HCT116 (cell line): ENCODE measurements around the gene ACD. TPM values are rescaled to one million over a fixed set of nuclear protein-coding genes. Genes with fewer than 3 reads are reported as not detected.

Source experiments
- ATAC-seq: fragments of 200-7000 bp; cut with Tn5 transposase; 2 replicates; pipeline ENCODE4 v1.9.1; 2020; ENCODE audit warnings: mild to moderate bottlenecking, moderate library complexity
- BruUV-seq: library from RNA; stranded (reverse); fragments of 400-500 nt; replicated peaks from 2 replicates; lab custom pipeline; 2021; lab: Mats Ljungman, UMichigan
- CTCF ChIA-PET: fragments of 300-600 bp; sonication (Branson Sonifier 250); formaldehyde crosslinking; loops from one replicate; lab custom pipeline; 2021; ENCODE audit warnings: antibody characterized with exemption; lab: Charles Lee
- POLR2A ChIA-PET: fragments of 300-600, 350-600 bp; sonication (Branson Sonifier 250); formaldehyde crosslinking; loops from one replicate; lab custom pipeline; 2021; ENCODE audit warnings: antibody characterized with exemption; lab: Charles Lee
- RAD21 ChIA-PET, 2 experiments: fragments of 300-600 bp; sonication (Branson Sonifier 250); formaldehyde crosslinking; loops; one replicate each; lab custom pipeline; 2023; ENCODE audit warnings: low total read pairs in 2 of 2; ENCODE audit not compliant: uncharacterized antibody in 2 of 2, unreplicated experiment in 2 of 2, low non-redundant PET in 1 of 2; lab: Charles Lee
- DNase-seq: peaks from one replicate; pipeline ENCODE4 v3.0.0-alpha.2; 2010; ENCODE audit warnings: low read depth, low spot score
- H2AFZ ChIP-seq: fragments of 200-600 bp; shearing (Covaris generic), sonication (generic); 2 replicates; pipeline ENCODE4 v1.6.1; 2017; ENCODE audit warnings: low read depth, mixed run types, mixed read lengths, antibody characterized with exemption, low read length; ENCODE audit not compliant: poor library complexity, severe bottlenecking
- H3K27ac ChIP-seq: 2 replicates; pipeline ENCODE4 v1.5.1; 2012; ENCODE audit warnings: low read depth, low read length
- H3K27me3 ChIP-seq: fragments of 200-600 bp; sonication (generic); 2 replicates; pipeline ENCODE4 v1.6.1; 2016; ENCODE audit warnings: mixed run types, low read length, mixed read lengths; ENCODE audit not compliant: insufficient read depth
- H3K36me3 ChIP-seq, 2 experiments: fragments of 200-500 bp in 1 of 2; fragments of 200-600 bp in 1 of 2; sonication (Bioruptor generic) in 1 of 2; sonication (generic) in 1 of 2; 2 replicates each; pipeline versions ENCODE4 v1.5.1 to v1.6.1; 2014 to 2016; ENCODE audit warnings: low read length in 2 of 2, inconsistent platforms in 1 of 2, mixed read lengths in 1 of 2, mixed run types in 1 of 2; ENCODE audit not compliant: insufficient read depth in 2 of 2, control insufficient read depth in 1 of 2
- H3K4me1 ChIP-seq, 2 experiments: fragments of 200-600 bp in 1 of 2; sonication (generic) in 1 of 2; 2 replicates each; pipeline versions ENCODE4 v1.5.1 to v1.6.1; 2012 to 2017; ENCODE audit warnings: low read length in 2 of 2, inconsistent platforms in 1 of 2, mild to moderate bottlenecking in 1 of 2, mixed read lengths in 1 of 2, mixed run types in 1 of 2, moderate library complexity in 1 of 2; ENCODE audit not compliant: insufficient read depth in 2 of 2, control insufficient read depth in 1 of 2
- H3K4me2 ChIP-seq: fragments of 200-600 bp; sonication (generic); 2 replicates; pipeline ENCODE4 v1.6.1; 2017; ENCODE audit warnings: mixed run types, low read length, mixed read lengths
- H3K4me3 ChIP-seq, 2 experiments: fragments of 200-600 bp in 1 of 2; sonication (generic) in 1 of 2; replicated peaks in 1 of 2; 2 replicates each; pipeline ENCODE4 v1.5.1; 2011 to 2016; ENCODE audit warnings: low read length in 2 of 2, control low read depth in 1 of 2, low read depth in 1 of 2, mild to moderate bottlenecking in 1 of 2, mixed read lengths in 1 of 2, mixed run types in 1 of 2
- H3K79me2 ChIP-seq: fragments of 200-600 bp; sonication (generic); 2 replicates; pipeline ENCODE4 v1.6.1; 2017; ENCODE audit warnings: mild to moderate bottlenecking, mixed run types, low read length, moderate library complexity, mixed read lengths; ENCODE audit not compliant: insufficient read depth
- H3K9ac ChIP-seq: fragments of 200-600 bp; sonication (generic); 2 replicates; pipeline ENCODE4 v1.6.1; 2016; ENCODE audit warnings: low read length, mixed read lengths
- H3K9me2 ChIP-seq: fragments of 200-600 bp; sonication (generic), shearing (Covaris generic); 2 replicates; pipeline ENCODE4 v1.6.1; 2017; ENCODE audit warnings: mixed run types, mild to moderate bottlenecking, moderate library complexity; ENCODE audit not compliant: insufficient read depth
- H3K9me3 ChIP-seq, 2 experiments: fragments of 200-500 bp in 1 of 2; fragments of 200-600 bp in 1 of 2; sonication (Bioruptor generic) in 1 of 2; sonication (generic) in 1 of 2; 2 replicates each; pipeline ENCODE4 v1.6.1; 2014 to 2017; ENCODE audit warnings: low read length in 2 of 2, mixed read lengths in 2 of 2, inconsistent platforms in 1 of 2, low read depth in 1 of 2, mild to moderate bottlenecking in 1 of 2, mixed run types in 1 of 2, moderate library complexity in 1 of 2; ENCODE audit not compliant: control insufficient read depth in 1 of 2, insufficient read depth in 1 of 2
- H4K20me1 ChIP-seq: fragments of 200-600 bp; sonication (generic), shearing (Covaris generic); 2 replicates; pipeline ENCODE4 v1.6.1; 2017; ENCODE audit warnings: mixed run types, mild to moderate bottlenecking, moderate library complexity; ENCODE audit not compliant: insufficient read depth
- CBX3 ChIP-seq: IDR thresholded peaks from 2 replicates; pipeline ENCODE4 v1.6.1; 2012; ENCODE audit warnings: low read depth
- CEBPB ChIP-seq: IDR thresholded peaks from 2 replicates; pipeline ENCODE4 v1.6.1; 2012; ENCODE audit warnings: low read depth
- EGR1 ChIP-seq: IDR thresholded peaks from 2 replicates; pipeline ENCODE4 v1.6.1; 2012; ENCODE audit warnings: low read depth
- ELF1 ChIP-seq: IDR thresholded peaks from 2 replicates; pipeline ENCODE4 v1.6.1; 2012; ENCODE audit warnings: low read depth, borderline replicate concordance
- EZH2phosphoT487 ChIP-seq: fragments of 200-600 bp; IDR thresholded peaks from 2 replicates; pipeline ENCODE4 v1.6.1; 2018; ENCODE audit warnings: antibody characterized with exemption, borderline replicate concordance
- FOSL1 ChIP-seq: IDR thresholded peaks from 2 replicates; pipeline ENCODE4 v1.6.1; 2012; ENCODE audit warnings: low read depth
- JUND ChIP-seq: IDR thresholded peaks from 2 replicates; pipeline ENCODE4 v1.6.1; 2012
- POLR2A ChIP-seq: IDR thresholded peaks from 2 replicates; pipeline ENCODE4 v1.7.0; 2011; ENCODE audit warnings: borderline replicate concordance; ENCODE audit not compliant: insufficient read depth, insufficient read length; ENCODE audit errors: extremely low read depth
- POLR2AphosphoS5 ChIP-seq: IDR thresholded peaks from 2 replicates; pipeline ENCODE4 v1.6.1; 2011; ENCODE audit warnings: mild to moderate bottlenecking, low read depth, low read length, moderate library complexity
- RAD21 ChIP-seq: IDR thresholded peaks from 2 replicates; pipeline ENCODE4 v1.6.1; 2012; ENCODE audit warnings: low read depth, mild to moderate bottlenecking
- SIN3A ChIP-seq: IDR thresholded peaks from 2 replicates; pipeline ENCODE4 v1.6.1; 2012; ENCODE audit warnings: low read depth
- SP1 ChIP-seq: IDR thresholded peaks from 2 replicates; pipeline ENCODE4 v1.6.1; 2012; ENCODE audit warnings: low read depth
- SRF ChIP-seq: IDR thresholded peaks from 2 replicates; pipeline ENCODE4 v1.6.1; 2012; ENCODE audit warnings: low read depth
- TCF7L2 ChIP-seq: IDR thresholded peaks from 2 replicates; pipeline ENCODE4 v1.7.0; 2011; ENCODE audit warnings: borderline replicate concordance, inconsistent platforms; ENCODE audit not compliant: insufficient read depth, insufficient read length; ENCODE audit errors: extremely low read depth
- YY1 ChIP-seq: IDR thresholded peaks from 2 replicates; pipeline ENCODE4 v1.6.1; 2011; ENCODE audit warnings: low read length, low read depth, moderate library complexity, mild to moderate bottlenecking; ENCODE audit not compliant: insufficient replicate concordance; ENCODE audit errors: extremely low read depth
- intact Hi-C: fragments of 100-400 bp; cut with micrococcal nuclease; formaldehyde crosslinking; loops from 2 replicates; pipeline ENCODE4 v1.10.0; 2022
- total RNA-seq: library from RNA; stranded (reverse); gene quantifications from one replicate; pipeline ENCODE4 v1.2.1, GENCODE V29; 2021; ENCODE audit not compliant: unreplicated experiment
- TF ChIP-seq, protein P1 (sequence below): IDR thresholded peaks from 2 replicates; pipeline ENCODE4 v1.6.1; 2011; ENCODE audit warnings: mild to moderate bottlenecking, low read length, moderate library complexity; ENCODE audit not compliant: insufficient replicate concordance; ENCODE audit errors: extremely low read depth
- TF ChIP-seq, protein P2 (sequence below): IDR thresholded peaks from 2 replicates; pipeline ENCODE4 v1.6.1; 2012
- TF ChIP-seq, protein P3 (sequence below), 3 experiments: fragments of 200-600 bp in 1 of 3; sonication (generic) in 1 of 3; IDR thresholded peaks in 2 of 3; conservative IDR thresholded peaks in 1 of 3; 2 replicates each; pipeline ENCODE4 v1.5.1; 2012 to 2017; ENCODE audit warnings: low read depth in 2 of 3, low read length in 2 of 3, antibody characterized with exemption in 1 of 3, borderline replicate concordance in 1 of 3, control low read depth in 1 of 3, mild to moderate bottlenecking in 1 of 3, mixed read lengths in 1 of 3, mixed run types in 1 of 3, moderate library complexity in 1 of 3; ENCODE audit not compliant: insufficient read depth in 1 of 3

Gene ACD
- total RNA-seq, 1 experiment from 2014 or later: 53.8 TPM

DNA sequence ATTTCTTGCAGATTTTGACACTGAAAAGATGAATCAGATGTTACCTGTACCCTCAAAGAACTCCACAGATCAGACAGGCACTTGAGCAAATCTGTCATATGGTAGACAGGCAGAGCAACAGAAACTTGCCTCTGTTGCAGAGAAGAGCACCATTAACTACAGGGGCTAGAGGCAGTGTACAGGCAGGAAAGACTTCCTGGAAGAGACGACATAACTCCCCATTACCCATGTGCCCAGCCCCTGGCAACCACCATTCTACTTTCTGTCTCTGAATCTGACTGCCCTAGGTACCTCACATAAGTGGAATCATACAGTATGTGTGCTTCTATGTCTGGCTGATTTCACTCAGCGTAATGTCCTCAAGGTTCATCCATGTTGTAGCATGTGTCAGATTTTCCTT lies 43.6 kb upstream of the ACD start (continued):
- no peak for TF ChIP-seq TCF7L2

DNA sequence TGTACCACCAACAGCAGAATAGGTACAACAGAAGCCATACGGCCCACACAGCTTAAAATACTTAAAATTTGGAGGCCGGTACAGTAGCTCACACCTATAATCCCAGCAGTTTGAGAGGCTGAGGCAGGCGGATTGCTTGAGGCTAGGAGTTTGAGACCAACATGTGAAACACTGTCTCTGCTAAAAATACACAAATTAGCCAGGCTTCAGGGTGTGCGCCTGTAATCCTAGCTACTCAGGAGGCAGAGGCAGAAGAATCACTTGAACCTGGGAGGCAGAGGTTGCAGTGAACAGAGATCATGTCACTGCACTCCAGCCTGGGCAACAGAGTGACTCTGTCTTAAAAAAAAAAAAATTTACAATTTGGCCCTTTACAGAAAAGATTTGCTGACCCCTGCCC lies 42.1 kb upstream of the ACD start:
- H3K9me3 ChIP-seq: peaks cover 0 to 5% of the 10 kb centered on the region in 2 experiments; a peak in 1 of 4 replicates
- H3K36me3 ChIP-seq: no peaks in the 10 kb centered on the region
- no peak for ATAC-seq
- H3K27ac ChIP-seq: no peak overlapping the region
- no peak overlapping the region for H3K4me2 ChIP-seq
- no TSS peak for BruUV-seq
- TF ChIP-seq RAD21 (no peak), SIN3A (no peak), JUND (no peak), ELF1 (no peak), SP1 (no peak), FOSL1 (no peak), EZH2phosphoT487 (no peak), POLR2A (no peak), EGR1 (no peak), YY1 (no peak), SRF (no peak), CEBPB (no peak), POLR2AphosphoS5 (no peak), TCF7L2 (no peak), CBX3 (no peak)
- TF ChIP-seq, protein P1, sequence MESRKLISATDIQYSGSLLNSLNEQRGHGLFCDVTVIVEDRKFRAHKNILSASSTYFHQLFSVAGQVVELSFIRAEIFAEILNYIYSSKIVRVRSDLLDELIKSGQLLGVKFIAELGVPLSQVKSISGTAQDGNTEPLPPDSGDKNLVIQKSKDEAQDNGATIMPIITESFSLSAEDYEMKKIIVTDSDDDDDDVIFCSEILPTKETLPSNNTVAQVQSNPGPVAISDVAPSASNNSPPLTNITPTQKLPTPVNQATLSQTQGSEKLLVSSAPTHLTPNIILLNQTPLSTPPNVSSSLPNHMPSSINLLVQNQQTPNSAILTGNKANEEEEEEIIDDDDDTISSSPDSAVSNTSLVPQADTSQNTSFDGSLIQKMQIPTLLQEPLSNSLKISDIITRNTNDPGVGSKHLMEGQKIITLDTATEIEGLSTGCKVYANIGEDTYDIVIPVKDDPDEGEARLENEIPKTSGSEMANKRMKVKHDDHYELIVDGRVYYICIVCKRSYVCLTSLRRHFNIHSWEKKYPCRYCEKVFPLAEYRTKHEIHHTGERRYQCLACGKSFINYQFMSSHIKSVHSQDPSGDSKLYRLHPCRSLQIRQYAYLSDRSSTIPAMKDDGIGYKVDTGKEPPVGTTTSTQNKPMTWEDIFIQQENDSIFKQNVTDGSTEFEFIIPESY: no peak
- TF ChIP-seq, protein P2, sequence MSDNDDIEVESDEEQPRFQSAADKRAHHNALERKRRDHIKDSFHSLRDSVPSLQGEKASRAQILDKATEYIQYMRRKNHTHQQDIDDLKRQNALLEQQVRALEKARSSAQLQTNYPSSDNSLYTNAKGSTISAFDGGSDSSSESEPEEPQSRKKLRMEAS: no peak
- TF ChIP-seq, protein P3, sequence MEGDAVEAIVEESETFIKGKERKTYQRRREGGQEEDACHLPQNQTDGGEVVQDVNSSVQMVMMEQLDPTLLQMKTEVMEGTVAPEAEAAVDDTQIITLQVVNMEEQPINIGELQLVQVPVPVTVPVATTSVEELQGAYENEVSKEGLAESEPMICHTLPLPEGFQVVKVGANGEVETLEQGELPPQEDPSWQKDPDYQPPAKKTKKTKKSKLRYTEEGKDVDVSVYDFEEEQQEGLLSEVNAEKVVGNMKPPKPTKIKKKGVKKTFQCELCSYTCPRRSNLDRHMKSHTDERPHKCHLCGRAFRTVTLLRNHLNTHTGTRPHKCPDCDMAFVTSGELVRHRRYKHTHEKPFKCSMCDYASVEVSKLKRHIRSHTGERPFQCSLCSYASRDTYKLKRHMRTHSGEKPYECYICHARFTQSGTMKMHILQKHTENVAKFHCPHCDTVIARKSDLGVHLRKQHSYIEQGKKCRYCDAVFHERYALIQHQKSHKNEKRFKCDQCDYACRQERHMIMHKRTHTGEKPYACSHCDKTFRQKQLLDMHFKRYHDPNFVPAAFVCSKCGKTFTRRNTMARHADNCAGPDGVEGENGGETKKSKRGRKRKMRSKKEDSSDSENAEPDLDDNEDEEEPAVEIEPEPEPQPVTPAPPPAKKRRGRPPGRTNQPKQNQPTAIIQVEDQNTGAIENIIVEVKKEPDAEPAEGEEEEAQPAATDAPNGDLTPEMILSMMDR (IDR thresholded peaks at IDR 0.05 in 2 of 3, conservative IDR thresholded peaks at IDR 0.05 in 1 of 3; ENCODE audit: borderline replicate concordance in 1 of 3, insufficient read depth in 1 of 3, low read depth in 2 of 3, low read length in 2 of 3): no peak
- TF ChIP-seq, all 23 proteins: peak for 0
- H3K4me1 ChIP-seq: no peaks in the 10 kb centered on the region
- H4K20me1 ChIP-seq: no peaks in the 10 kb centered on the region
- H3K9me2 ChIP-seq: no peaks in the 10 kb centered on the region
- H2AFZ ChIP-seq: no peak overlapping the region
- H3K27me3 ChIP-seq: no peaks in the 10 kb centered on the region
- ChIA-PET CTCF (no interaction called here), RAD21 (no interaction called here), POLR2A (no interaction called here)
- no peak overlapping the region for H3K4me3 ChIP-seq
- H3K79me2 ChIP-seq: peaks cover 48% of the 10 kb centered on the region
- no peak overlapping the region for H3K9ac ChIP-seq
- intact Hi-C loops: no loop called here
- DNase-seq: no peak
